NK-92 (cell line): ENCODE measurements around the gene CRACR2B.

ENCODE experiments used
- DNase-seq: peaks from one replicate; lab custom pipeline; 2025; ENCODE audit not compliant: unreplicated experiment; lab: John Stamatoyannopoulos, UW

CRACR2B gene

GRCh38 chr11:837189-837989, 9.7 kb downstream of the CRACR2B start:
- DNase-seq = no peak

GRCh38 chr11:837990-838307, 10.2 kb downstream of the CRACR2B start:
- no peak for DNase-seq

GRCh38 chr11:838441-839279, 10.9 kb downstream of the CRACR2B start:
- no peak for DNase-seq

- DNase-seq = no peak
Observed at GRCh38 chr11:839280-839623, 11.5 kb downstream of the CRACR2B start.

- no peak for DNase-seq
Observed at GRCh38 chr11:839875-840617, 12.3 kb downstream of the CRACR2B start.

- no peak for DNase-seq
Observed at GRCh38 chr11:841981-842369, 14.3 kb downstream of the CRACR2B start.

- DNase-seq = no peak
Observed at GRCh38 chr11:842370-843002, 14.8 kb downstream of the CRACR2B start, which contains the start of the genes POLR2L and TSPAN4. TSS of gene POLR2L (minus strand) at chr11:842529. CDS start at chr11:842508, 21 bp downstream. TSS of gene TSPAN4 (plus strand) at chr11:842852. CDS start at chr11:850305, 7,453 bp downstream.

GRCh38 chr11:843086-843734, 15.5 kb downstream of the CRACR2B start:
- DNase-seq = no peak

GRCh38 chr11:843818-844692, 16.3 kb downstream of the CRACR2B start:
- no peak for DNase-seq

GRCh38 chr11:844693-845644, 17.2 kb downstream of the CRACR2B start:
- no peak for DNase-seq

GRCh38 chr11:845872-846495, 18.3 kb downstream of the CRACR2B start:
- no peak for DNase-seq

GRCh38 chr11:846496-847098, 18.9 kb downstream of the CRACR2B start:
- DNase-seq = no peak

- no peak for DNase-seq
Observed at GRCh38 chr11:847876-848275, 20.2 kb downstream of the CRACR2B start.

GRCh38 chr11:848380-848931, 20.7 kb downstream of the CRACR2B start:
- no peak for DNase-seq

GRCh38 chr11:849104-849824, 21.5 kb downstream of the CRACR2B start:
- DNase-seq = no peak

- no peak for DNase-seq
Observed at GRCh38 chr11:849951-850774, 22.4 kb downstream of the CRACR2B start.
